ENCODE data around the gene NFE2L3. TPM values are rescaled to one million over a fixed set of nuclear protein-coding genes. Genes with fewer than 3 reads are reported as not detected.
A peak's percentile ranks its signal among the peaks of the same experiment; 100 is the strongest.

Gene NFE2L3
- total RNA-seq, 1 experiment from 2014 or later: 39.2 TPM

GRCh38 chr7:26186364-26187311 lies 34.6 kb downstream of the NFE2L3 start:
- no peaks in the 10 kb centered on the region for H3K9me3 Mint-ChIP-seq (ENCODE audit: unreplicated experiment)
- H3K4me3 Mint-ChIP-seq (ENCODE audit: unreplicated experiment): peak overlapping the region; percentile 14
- no peaks in the 10 kb centered on the region for H3K9me3 ChIP-seq
- H3K27me3 ChIP-seq (replicated peaks; ENCODE audit: control insufficient read depth, insufficient read depth, low read length): no peaks in the 10 kb centered on the region
- ChIA-PET POLR2A (no interaction called here), CTCF (no interaction called here)
- intact Hi-C loops (cut with micrococcal nuclease; ENCODE audit: unreplicated experiment): loop anchor here (5.0 to 10.0 kb wide), 2 partner anchors 182 to 294 kb away; no protein-coding TSS in a partner anchor
- peak overlapping the region; percentile 15 for H3K27ac Mint-ChIP-seq (ENCODE audit: unreplicated experiment)
- H3K36me3 Mint-ChIP-seq (ENCODE audit: insufficient read depth, unreplicated experiment): peaks cover 98% of the 10 kb centered on the region
- H3K27me3 Mint-ChIP-seq (ENCODE audit: insufficient read depth, unreplicated experiment): no peaks in the 10 kb centered on the region
- H3K36me3 ChIP-seq (ENCODE audit: control insufficient read depth, insufficient read depth, low read length): peaks cover 4% of the 10 kb centered on the region; the same call in 1 of the 2 replicates
- no peak overlapping the region for H3K4me3 ChIP-seq (ENCODE audit: low read depth, low read length)
- no peak for DNase-seq
- TF ChIP-seq, protein P1, sequence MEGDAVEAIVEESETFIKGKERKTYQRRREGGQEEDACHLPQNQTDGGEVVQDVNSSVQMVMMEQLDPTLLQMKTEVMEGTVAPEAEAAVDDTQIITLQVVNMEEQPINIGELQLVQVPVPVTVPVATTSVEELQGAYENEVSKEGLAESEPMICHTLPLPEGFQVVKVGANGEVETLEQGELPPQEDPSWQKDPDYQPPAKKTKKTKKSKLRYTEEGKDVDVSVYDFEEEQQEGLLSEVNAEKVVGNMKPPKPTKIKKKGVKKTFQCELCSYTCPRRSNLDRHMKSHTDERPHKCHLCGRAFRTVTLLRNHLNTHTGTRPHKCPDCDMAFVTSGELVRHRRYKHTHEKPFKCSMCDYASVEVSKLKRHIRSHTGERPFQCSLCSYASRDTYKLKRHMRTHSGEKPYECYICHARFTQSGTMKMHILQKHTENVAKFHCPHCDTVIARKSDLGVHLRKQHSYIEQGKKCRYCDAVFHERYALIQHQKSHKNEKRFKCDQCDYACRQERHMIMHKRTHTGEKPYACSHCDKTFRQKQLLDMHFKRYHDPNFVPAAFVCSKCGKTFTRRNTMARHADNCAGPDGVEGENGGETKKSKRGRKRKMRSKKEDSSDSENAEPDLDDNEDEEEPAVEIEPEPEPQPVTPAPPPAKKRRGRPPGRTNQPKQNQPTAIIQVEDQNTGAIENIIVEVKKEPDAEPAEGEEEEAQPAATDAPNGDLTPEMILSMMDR (IDR thresholded peaks at IDR 0.05; ENCODE audit: insufficient read depth in 1 of 2, low read depth in 1 of 2, low read length in 1 of 2, severe bottlenecking in 1 of 2, unreplicated experiment in 1 of 2): no peak
- H3K4me1 ChIP-seq: no peaks in the 10 kb centered on the region
- H3K4me1 Mint-ChIP-seq (ENCODE audit: low read depth, unreplicated experiment): peaks cover 22% of the 10 kb centered on the region
- no TSS peak for BruUV-seq (replicated peaks)

- TF ChIP-seq, protein P1 (IDR thresholded peaks at IDR 0.05; ENCODE audit: insufficient read depth in 1 of 2, low read depth in 1 of 2, low read length in 1 of 2, severe bottlenecking in 1 of 2, unreplicated experiment in 1 of 2): no peak
- Mint-ChIP-seq H3K4me1 (ENCODE audit: low read depth, unreplicated experiment) (peaks cover 30% of the 10 kb centered on the region), H3K4me3 (ENCODE audit: unreplicated experiment) (peak overlapping the region; percentile 14), H3K27me3 (ENCODE audit: insufficient read depth, unreplicated experiment) (no peaks in the 10 kb centered on the region), H3K27ac (ENCODE audit: unreplicated experiment) (peak overlapping the region; percentile 15), H3K36me3 (ENCODE audit: insufficient read depth, unreplicated experiment) (peaks cover 100% of the 10 kb centered on the region), H3K9me3 (ENCODE audit: unreplicated experiment) (no peaks in the 10 kb centered on the region)
- Histone ChIP-seq H3K4me1 (0 out of 2 replicates have a peak, but pooled peaks cover 2% of the 10 kb centered on the region), H3K27me3 (replicated peaks; ENCODE audit: control insufficient read depth, insufficient read depth, low read length) (no peaks in the 10 kb centered on the region), H3K4me3 (ENCODE audit: low read depth, low read length) (no peak overlapping the region), H3K9me3 (no peaks in the 10 kb centered on the region), H3K36me3 (ENCODE audit: control insufficient read depth, insufficient read depth, low read length) (peaks cover 3% of the 10 kb centered on the region; the same call in 1 of the 2 replicates)
- no TSS peak for BruUV-seq (replicated peaks)
- ChIA-PET CTCF (interaction anchor here (1.3 kb wide), 1 partner anchor 35 kb away, joined by 3 read pairs; the partner anchor contains the start of gene NFE2L3), POLR2A (interaction anchor here (1.6 kb wide), 1 partner anchor 14 kb away, joined by 6 read pairs; the partner anchor contains the start of gene CBX3)
- no peak for DNase-seq
- intact Hi-C loops (cut with micrococcal nuclease; ENCODE audit: unreplicated experiment): loop anchor here (2.0 to 10.0 kb wide), 3 partner anchors 97 to 295 kb away; no protein-coding TSS in a partner anchor
Measured at GRCh38 chr7:26187380-26188205, 35.6 kb downstream of the NFE2L3 start.
